SK-MEL-5 (cell line): ENCODE measurements around the gene KRT34. TPM values are rescaled to one million over a fixed set of nuclear protein-coding genes. Genes with fewer than 3 reads are reported as not detected.
"Not testable (repeated sequence)": the region's sequence is repeated elsewhere in the genome, so short reads cannot be mapped to it uniquely, and the experiment has no call there.

Source experiments
- DNase-seq: peaks from one replicate; pipeline ENCODE4 v3.0.0-alpha.2; 2016; ENCODE audit warnings: low read depth, low spot score
- in situ Hi-C: cut with HindIII; loops from 2 replicates; pipeline ENCODE4 v1.10.0; 2016; ENCODE audit warnings: low sequenced_read_pairs, high pct_unique_total_duplicates, low pct_unique_long_range_greater_than_20kb
- polyA plus RNA-seq, 2 experiments: library from polyadenylated mRNA; depleted of rRNA; stranded (reverse); fragments of >200 nt; gene quantifications; 2 replicates each; pipeline ENCODE4 v1.2.3, GENCODE V29; 2015
- total RNA-seq: library from RNA; depleted of rRNA; stranded (reverse); fragments of >200 nt; shearing (Covaris generic); gene quantifications from 2 replicates; pipeline ENCODE4 v1.2.3, GENCODE V29; 2014; rRNA removed

KRT34 gene
- total RNA-seq: not detected in 2 replicates
- polyA plus RNA-seq (2015; cell fraction: cytosol; rRNA removed): not detected in 2 replicates
- not detected in 2 replicates for polyA plus RNA-seq (2015; cell fraction: nucleus; rRNA removed)

DNA sequence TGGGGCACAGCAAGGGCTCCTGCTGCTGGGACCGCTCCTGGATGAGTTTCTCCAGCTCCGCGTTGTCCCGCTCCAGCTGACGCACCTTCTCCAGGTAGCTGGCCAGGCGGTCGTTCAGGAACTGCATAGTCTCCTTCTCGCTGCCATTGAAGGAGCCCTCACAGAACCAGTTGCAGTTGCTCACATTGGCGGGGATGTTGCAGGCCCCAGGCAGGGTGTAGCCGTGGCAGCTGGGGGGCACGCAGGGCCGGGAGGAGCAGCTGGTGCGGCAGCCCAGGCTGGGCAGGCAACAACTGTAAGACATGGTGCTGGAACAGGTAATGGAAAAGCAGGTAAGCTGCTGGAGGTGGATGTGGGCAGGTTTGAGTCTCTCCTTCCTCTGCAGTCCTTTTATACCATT, at the start of gene KRT34:
Gene KRT34 (minus strand): TSS at position 364 of the 400 bp plus-strand sequence. CDS start 60 bp downstream, at position 304.
- DNase-seq, in situ Hi-C loops: not testable (repeated sequence)

- DNase-seq, in situ Hi-C loops: not testable (repeated sequence)
Measured at GRCh38 chr17:41430376-41430775, 48.3 kb upstream of the KRT34 start.

GRCh38 chr17:41429667-41430066, 47.6 kb upstream of the KRT34 start:
- in situ Hi-C loops: no loop called here
- DNase-seq: no peak

GRCh38 chr17:41428591-41429291, 46.6 kb upstream of the KRT34 start:
- peak; percentile 78 for DNase-seq
- in situ Hi-C loops: no loop called here

GRCh38 chr17:41424111-41424635, 42.1 kb upstream of the KRT34 start, which contains the start of gene KRT37:
Gene KRT37, minus strand, starts transcription at chr17:41424585. Its CDS starts 62 bp downstream, at chr17:41424523.
- DNase-seq: no peak
- in situ Hi-C loops: no loop called here

DNA sequence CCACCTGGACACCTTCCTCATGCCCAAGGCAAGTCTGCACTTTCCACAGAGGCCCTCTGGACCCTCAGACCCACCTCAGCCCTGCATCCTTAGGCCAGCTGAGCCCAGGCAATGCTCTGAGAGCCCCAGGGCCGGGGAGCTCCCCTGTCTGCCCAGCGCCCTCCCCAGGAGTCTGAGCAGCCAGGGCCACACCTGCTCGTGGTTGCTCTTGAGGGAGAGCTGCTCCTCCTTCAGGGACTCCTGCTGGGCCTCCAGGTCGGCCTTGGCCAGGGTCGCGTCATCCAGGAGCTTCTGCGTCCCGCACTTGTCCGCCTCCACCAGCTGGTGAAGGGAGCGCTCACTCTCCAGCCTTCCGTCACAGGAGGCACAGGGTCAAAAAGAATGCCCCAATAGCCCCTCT, 40.5 kb upstream of the KRT34 start:
- DNase-seq, in situ Hi-C loops: not testable (repeated sequence)

DNA sequence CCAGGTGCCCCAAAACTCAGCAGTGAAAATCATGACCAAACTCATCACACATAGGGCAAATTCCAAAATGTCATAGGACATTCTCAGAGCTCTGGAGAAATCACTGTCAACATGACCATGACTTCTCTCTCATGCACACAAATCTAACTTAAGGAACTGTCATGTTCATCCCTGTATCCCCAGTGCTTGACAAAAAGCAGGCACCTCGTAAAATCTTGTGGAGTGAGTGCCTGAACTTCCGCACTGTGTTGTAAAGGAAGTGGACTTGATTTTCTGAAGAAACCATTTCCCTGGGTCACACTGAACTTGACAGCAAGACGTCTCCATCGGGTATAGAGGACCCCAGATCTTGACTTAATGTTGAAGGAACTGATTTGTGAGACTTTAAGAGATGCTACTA, 39.5 kb upstream of the KRT34 start:
- in situ Hi-C loops: no loop called here
- DNase-seq: no peak

GRCh38 chr17:41421116-41421515, 39.0 kb upstream of the KRT34 start:
- in situ Hi-C loops: no loop called here
- no peak for DNase-seq

DNA sequence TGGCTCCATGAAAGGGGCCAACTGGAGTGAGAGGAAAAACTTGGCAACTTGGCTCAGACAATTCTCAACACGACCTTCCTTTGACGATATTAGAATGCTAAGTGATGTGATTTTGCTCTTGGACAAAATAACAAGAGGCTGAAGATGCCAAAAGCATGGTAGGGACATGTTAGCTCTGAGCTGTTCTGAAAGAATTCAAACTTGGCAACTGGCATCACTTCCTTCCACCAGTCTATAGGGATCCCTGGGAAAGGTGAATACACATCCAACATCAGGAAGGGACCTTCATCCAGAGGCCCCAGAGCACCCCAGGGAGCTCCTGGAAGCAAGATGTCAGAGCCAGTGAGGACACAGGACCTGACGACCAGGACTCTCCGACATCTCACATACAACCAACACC, 38.0 kb upstream of the KRT34 start:
- DNase-seq: no peak

GRCh38 chr17:41419716-41420115, 37.6 kb upstream of the KRT34 start:
- no peak for DNase-seq
- in situ Hi-C loops: no loop called here

More for the DNA sequence above, 38.0 kb upstream of the KRT34 start:
- in situ Hi-C loops: no loop called here

GRCh38 chr17:41418116-41418860, 36.2 kb upstream of the KRT34 start:
- in situ Hi-C loops: no loop called here
- no peak for DNase-seq

GRCh38 chr17:41417576-41418015, 35.5 kb upstream of the KRT34 start:
- no peak for DNase-seq
- in situ Hi-C loops: no loop called here

- in situ Hi-C loops: no loop called here
- DNase-seq: no peak
Measured at GRCh38 chr17:41417127-41417526, 35.0 kb upstream of the KRT34 start.

- in situ Hi-C loops: no loop called here
- DNase-seq: no peak
Measured at GRCh38 chr17:41416479-41416878, 34.4 kb upstream of the KRT34 start.

DNA sequence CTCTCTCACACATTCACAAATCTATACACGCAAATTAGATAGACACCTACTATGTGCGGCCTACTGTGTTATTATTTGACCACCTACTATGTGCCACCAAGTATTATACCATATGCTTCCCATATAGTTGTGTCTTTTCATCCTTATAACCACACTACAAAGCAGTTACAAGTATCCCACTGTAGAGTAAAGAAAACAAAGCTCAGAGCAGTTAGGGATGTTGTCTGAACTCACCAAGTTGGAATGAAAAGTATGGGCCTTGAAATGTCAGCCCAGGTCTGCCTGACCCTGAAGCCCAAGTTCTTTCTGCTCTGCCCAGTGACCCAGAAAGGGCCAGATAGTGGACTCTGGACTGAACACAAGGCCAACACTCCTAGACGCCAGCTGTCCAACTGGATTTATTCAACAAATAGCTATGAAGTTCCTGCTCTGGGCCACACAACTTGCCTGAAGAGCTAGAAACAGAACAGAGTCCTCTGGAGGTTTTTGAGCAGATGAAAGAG, 33.8 kb upstream of the KRT34 start:
- in situ Hi-C loops: no loop called here
- no peak for DNase-seq

- DNase-seq: no peak
- in situ Hi-C loops: no loop called here
Measured at GRCh38 chr17:41415411-41415810, 33.3 kb upstream of the KRT34 start.

GRCh38 chr17:41413982-41414381, 31.9 kb upstream of the KRT34 start:
- in situ Hi-C loops: no loop called here
- no peak for DNase-seq

GRCh38 chr17:41413353-41413957, 31.3 kb upstream of the KRT34 start:
- in situ Hi-C loops: no loop called here
- DNase-seq: no peak
